Measurements from ENCODE around the gene NBEA. TPM values are rescaled to one million over a fixed set of nuclear protein-coding genes. Genes with fewer than 3 reads are reported as not detected.
"Not testable (repeated sequence)": the region's sequence is repeated elsewhere in the genome, so short reads cannot be mapped to it uniquely, and the experiment has no call there.

Gene NBEA
- polyA plus RNA-seq, 1 donor, result 13.1 TPM

DNA sequence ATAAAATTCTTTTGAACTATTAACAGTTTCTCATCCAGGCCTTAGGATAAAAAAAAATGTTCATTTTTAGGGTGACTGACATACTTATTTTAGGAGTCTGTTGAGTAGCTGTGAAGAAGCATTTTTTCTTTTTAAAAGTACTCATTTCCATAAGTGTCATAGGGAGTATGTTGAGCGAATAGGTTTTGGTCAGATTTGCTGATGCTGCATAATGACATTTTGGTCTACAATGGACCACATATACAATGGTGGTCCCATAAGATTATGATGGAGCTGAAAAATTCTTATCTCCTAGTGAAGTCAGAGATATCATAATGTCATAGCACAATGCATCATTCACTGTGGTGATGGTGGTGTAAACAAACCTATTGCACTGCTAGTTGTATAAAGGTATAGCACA lies 17.4 kb downstream of the NBEA start:
- no peak for DNase-seq (ENCODE audit: low read depth)

DNA sequence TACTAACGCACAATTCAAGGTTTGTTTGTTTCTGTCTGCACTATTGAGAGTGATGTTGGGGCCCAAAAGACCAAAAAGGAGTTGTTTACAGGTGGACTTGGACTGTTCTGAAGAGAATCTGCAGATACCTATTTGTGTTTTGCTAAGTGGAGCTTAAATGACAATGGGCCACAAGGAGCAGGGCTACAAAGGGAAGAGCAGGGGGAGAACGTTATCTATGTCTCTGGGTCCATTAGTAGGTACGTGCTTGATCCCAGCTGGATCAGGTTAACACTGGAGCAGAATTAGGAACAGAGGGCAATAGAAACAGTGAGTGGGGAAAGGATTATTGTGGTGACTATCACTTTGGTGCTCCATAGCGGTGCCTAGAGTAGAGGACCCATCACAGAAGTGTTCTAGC lies 22.5 kb downstream of the NBEA start:
- no peak for DNase-seq (ENCODE audit: low read depth)

DNA sequence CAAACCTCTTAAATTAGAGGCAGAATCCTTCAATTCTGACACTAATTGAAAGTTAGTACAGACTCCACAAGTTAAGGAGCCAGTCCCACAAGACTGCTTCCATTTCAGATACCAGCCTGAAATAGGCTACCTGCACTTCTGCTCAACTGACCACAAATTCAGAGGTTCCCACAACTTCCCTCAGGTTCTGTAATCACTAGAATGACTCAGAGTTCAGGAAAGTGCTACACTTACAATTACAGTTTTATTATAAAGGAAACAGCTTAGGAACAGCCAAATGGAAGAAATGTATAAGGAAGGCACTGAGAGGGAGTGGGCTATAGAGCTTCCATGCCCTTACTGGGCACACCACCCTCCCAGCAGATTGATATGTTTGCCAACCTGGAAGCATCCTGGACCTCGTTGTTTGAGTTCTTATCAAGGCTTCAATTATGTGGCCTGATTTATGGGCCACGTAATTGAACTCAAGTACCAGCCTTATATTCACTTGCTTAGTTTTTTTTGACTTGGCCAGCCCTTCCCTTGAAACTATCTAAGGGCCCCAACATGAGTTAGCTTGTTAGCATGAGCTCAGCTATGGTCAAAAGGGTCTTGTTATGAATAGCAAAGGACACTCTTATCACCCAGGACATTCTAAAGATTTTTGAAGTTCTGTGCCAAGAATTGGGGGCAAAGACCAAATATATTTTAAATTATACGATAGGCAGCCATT lies 25.9 kb downstream of the NBEA start:
- no peak for DNase-seq (ENCODE audit: low read depth)

DNA sequence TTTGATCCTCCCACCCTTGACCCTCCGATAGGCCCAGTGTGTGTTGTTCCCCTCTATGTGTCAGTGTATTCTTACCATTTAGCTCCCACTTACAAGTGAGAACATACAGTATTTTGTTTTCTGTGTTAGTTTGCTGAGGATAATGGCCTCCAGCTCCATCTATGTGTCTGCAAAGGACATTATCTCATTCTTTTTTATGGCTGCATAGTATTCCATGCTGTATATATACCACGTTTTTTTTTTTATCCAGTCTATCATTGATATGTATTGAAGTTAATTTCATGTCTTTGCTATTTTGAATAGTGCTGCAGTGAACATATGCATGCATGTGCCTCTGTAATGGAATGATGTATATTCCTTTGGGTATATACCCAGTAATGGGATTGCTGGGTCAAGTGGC lies 27.5 kb downstream of the NBEA start:
- DNase-seq (ENCODE audit: low read depth), result not testable (repeated sequence)

DNA sequence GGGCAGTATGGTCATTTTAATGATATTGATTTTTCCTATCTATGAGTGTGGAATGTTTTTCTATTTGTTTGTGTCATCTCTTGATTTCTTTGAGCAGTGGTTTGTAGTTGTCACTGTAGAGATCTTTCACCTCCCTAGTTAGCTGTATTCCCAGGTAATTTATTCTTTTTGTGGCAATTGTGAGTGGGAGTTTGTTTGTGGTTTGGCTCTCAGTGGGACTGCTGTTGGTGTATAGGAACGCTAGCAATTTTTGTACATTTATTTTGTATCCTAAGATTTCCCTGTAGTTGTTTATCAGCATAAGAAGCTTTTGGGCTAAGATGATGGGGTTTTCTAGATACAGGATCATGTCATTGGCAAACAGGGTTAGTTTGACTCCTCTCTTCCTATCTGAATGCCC lies 28.9 kb downstream of the NBEA start:
- no peak for DNase-seq (ENCODE audit: low read depth)

DNA sequence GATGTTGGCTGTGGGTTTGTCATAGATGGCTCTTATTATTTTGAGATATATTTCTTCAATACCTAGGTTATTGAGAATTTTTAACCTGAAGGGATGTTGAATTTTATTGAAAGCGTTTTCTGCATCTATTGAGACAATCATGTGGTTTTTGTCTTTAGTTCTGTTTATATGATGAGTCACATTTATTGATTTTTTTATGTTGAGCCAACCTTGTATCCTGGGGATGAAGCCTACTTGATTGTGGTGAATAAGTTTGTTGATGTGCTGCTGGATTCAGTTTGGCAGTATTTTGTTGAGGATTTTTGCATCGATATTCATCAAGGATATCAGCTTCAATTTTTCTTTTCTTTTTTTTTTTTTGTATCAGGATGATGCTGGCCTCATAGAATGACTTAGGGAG lies 29.4 kb downstream of the NBEA start:
- DNase-seq (ENCODE audit: low read depth), result no peak

DNA sequence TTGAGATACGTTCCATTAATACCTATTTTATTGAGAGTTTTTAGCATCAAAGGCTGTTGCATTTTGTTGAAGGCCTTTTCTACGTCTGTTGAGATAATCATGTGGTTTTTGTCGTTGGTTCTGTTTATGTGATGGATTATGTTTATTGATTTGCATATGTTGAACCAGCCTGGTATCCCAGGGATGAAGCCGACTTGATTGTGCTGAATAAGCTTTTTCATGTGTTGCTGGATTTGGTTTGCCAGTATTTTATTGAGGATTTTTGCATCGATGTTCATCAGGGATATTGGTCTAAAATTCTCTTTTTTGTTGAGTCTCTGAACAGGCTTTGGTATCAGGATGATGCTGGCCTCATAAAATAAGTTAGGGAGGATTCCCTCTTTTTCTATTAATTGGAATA lies 43.1 kb downstream of the NBEA start:
- DNase-seq (ENCODE audit: low read depth), result not testable (repeated sequence)

DNA sequence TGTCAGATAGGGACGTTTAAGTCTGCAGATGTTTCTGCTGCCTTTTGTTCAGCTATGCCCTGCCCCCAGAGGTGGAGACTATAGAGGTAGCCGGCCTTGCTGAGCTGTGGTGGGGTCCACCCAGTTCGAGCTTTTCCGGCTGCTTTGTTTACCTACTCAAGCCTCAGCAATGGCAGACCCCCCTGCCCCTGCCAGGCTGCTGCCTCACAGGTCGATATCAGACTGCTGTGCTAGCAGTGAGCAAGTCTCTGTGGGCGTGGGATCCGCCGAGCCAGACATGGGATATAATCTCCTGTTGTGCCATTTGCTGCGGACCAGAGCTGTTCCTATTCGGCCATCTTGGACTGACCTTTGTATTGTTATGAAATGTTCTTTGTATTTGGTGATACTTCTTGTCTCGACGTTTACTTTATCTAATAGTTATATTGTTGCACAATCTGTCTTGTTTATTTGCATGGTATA lies 46.3 kb downstream of the NBEA start:
- DNase-seq (ENCODE audit: low read depth), result no peak

DNA sequence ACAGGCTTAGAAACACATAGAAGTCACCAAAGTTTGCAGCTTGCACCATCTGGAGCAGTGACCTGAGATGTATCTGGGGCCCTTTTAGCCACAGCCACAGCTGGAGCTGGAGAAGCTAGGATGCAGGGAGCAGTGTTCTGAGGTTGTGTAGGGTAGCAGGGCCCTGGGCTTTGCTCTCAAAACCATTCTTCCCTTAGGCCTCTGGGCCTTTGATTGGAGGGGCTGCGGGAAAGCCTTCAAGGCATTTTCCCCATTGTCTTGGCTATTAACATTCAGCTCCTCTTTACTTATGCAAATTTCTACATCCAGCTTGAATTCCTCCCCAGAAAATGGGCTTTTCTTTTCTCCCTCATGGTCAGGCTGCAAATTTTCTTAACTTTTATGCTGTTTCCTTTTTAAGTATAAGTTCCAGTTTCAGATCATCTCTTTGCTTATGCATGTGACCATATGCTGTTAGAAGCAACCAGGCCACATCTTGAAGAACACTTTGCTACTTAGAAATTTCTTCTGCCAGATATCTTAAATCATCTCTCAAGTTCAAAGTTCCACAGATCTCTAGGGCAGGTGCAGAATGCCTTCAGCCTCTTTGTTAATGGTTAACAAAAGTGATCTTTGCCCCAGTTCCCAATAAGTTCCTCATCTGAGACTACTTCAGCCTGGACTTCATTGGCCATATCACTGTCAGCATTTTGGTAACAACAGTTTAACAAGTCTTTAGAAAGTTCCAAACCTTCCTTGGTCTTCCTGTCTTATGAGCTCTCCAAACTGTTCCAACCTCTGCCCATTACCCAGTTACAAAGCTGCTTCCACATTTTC lies 48.5 kb downstream of the NBEA start:
- no peak for DNase-seq (ENCODE audit: low read depth)

DNA sequence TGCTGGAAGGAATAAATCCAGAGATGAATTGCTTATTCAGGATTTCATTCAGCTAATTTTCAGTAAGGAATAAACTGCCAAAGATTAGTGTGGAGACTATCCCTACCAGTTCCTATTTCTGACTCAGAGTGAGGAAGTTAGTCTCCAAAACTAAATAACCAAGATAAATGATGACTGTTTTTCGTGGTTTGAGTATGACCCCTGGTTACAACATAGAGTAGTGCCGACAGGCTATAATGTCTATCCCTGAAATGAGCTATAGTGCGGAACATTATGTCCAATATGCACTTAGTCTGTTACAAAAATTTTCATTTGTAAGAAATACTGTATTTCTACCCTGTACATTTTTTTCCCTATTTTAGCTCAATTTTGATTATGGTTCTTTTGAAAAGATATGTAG lies 51.4 kb downstream of the NBEA start:
- DNase-seq (ENCODE audit: low read depth), result no peak

DNA sequence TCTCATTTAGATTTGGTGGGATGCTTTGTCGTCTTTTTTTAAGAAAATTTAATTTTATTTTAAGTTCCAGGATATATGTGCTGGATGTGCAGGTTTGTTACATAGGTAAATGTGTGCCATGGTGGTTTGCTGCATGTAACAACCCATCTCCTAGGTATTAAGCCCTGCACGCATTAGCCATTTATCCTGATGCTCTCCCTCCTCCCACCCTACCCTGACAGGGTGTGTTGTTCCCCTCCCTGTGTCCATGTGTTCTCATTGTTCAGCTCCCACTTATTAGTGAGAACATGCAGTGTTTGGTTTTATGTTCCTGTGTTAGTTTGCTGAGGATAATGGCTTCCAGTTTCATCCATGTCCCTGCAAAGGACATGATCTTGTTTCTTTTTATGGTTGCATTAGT lies 61.7 kb downstream of the NBEA start:
- DNase-seq (ENCODE audit: low read depth), result not testable (repeated sequence)

DNA sequence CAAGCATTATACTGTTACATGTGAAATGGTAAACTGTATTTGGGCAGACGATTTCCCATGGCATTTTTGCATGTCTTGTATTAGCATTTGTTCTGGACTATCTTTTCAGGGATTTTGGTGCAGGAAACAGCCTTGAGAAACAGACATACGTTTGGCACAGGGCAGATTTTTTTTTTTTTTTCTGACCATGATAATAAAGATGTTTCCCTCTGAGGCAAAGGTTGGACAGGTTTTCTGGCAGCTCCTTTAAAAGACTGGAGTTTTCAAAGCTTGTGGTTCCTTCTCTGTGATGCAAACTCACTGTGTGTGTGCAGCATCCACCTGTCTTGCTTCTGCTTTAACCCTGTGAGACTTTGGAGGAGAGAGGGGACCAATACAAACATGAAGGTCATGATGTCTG lies 63.0 kb downstream of the NBEA start:
- DNase-seq (ENCODE audit: low read depth), result no peak

DNA sequence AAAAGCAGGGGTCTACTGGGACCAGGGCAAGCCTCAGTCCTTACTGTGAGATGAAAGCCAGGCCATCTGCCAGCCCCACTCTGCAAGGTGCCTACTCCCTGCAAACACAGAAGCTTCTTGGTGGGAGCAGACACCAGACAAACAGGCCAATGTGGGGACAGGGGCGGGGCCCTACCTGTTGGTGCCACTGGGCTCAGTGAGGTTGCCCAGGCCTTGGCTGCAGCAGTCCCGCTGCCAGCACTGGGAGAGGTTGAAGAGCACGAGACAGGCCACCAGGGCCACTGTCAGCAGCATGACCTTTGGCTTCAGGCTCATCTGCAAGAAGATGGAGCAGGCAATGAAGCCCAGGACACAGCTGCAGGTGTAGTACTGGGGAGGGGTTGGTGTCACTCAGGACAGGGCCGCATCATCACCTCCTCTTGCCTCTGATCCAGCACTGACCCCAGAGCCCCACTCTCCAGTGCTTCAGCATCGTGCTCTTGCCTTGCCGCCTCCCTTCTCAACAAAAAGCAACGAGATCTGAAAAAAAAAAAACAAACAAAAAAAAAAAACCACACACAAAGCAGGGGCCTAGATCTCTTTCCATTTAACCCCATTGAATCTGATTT lies 72.6 kb downstream of the NBEA start:
- no peak for DNase-seq (ENCODE audit: low read depth)

DNA sequence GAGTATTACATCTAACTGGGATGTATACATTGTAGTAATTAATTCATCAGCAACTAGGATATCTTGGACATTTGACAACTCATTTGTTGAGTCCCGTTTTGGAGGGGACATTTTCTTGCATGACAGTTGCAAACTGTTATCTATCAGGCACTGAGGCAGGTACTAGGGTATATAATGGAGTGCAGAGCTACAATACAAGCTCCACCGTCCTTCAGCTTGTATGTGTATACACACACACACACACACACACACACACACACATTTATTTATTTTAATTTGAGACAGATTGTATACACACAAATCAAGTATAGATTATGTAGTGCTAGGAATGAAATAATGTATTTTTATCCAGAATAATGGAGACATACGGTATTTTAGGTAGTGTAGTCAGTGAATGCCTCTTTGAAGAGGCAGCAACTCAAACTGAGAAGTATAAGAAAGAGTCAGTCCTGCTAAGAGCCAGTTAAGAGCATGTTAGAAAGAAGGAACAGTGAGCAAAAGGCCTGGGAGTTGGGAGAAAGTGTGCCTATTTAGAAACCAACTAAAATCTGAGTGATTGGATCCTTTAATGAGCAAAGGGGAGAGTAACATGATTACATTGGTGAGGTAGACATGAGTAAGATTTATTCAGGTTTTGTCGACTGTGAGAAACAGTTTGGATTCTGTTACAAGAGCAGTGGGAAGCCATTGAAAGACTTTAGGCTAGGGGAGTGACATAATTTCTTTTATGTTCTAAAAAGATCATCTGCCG lies 74.5 kb downstream of the NBEA start:
- no peak for DNase-seq (ENCODE audit: low read depth)

DNA sequence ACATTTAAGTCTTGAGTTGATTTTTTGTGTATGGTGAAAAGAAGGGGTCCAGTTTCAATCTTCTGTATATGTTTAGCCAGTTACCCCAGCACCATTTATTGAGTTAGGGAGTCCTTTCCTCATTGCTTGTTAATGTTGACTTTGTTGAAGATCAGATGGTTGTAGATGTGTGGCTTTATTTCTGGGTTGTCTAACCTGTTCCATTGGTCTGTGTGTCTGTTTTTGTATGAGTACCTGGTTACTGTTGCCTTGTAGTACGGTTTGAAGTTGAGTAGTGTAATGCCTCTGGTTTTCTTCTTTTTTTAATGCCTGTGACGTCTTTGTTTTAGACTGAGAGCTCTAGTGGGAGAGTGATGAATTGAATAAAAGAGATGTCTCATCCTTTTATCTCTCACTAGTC lies 83.2 kb downstream of the NBEA start:
- DNase-seq (ENCODE audit: low read depth), result no peak

DNA sequence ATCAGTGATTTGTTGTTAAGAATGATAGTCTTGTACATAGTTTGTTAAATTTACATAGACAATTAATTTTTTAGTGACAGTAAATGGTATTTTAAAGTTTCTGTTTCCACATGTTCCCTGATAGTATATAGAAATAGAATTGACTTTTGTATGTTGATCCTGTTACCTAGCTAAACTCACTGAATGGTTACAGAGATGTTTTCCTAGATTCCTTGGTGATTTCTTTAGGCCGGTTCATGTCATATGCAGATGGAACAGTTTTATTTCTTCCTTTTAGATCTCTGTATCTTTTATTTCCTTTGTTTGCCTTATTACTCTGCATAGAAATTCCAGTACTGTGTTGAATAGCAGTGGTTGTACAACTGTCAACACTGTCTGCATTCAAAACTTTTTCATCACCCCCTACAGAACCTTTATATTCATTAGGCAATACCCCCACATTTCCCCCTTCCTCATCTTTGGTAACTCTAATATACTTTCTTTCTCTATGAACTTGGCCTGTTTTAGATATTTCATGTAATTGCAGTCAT lies 86.3 kb downstream of the NBEA start:
- DNase-seq (ENCODE audit: low read depth), result no peak

DNA sequence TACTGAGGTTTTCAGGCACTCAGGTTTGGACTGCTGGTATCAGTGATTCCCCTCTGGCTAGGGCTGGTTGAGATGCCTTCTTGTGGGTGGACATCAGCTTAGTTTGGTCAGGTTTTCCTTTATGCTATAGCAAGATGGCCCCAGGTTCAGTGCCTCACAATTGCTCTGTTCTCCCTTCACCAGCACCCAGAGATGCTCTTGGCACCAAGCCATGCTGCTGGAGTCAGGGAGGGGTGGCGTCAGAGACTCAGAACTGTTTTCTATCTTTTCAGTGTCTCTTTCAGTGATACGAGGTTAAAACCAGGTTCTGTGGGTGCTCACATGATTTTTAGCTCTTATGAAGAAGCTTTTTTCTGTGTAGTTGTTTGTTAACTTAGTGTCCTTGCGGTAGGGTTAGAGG lies 96.9 kb downstream of the NBEA start:
- no peak for DNase-seq (ENCODE audit: low read depth)

DNA sequence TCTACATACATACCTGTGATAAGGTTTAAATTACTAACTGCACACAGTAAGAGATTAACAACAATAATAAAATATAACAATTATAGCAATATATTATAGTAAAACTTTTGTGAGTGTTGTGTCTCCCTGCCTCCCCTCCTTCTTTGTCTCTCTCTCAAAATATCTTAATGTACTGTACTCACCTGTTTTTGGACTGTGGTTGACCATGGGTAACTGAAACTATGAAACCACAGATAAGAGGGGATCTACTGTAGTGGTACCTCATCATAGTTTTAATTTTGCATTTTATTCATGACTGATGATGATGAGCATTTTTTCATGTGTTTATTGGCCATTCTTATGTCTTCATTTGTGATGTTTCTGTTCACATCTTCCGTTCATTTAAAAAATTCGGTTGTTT lies 104.5 kb downstream of the NBEA start:
- no peak for DNase-seq (ENCODE audit: low read depth)

DNA sequence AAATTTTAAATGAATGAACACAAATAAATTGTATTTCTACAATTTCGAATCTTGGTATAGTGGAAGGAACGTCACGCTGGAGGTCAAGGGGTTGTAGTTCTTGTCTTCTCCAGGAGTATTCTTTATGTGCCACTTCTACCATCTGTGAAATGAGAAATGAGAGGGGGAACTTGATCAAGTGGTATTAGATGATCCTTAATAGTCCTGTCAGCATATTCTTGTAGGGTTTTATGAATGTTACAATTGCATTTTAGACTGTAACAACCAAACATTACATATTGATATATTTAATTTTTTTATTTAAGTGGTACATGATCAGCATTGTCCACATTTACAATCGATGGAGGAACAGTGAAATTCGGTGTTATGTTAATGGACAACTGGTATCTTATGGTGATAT lies 113.6 kb downstream of the NBEA start:
- no peak for DNase-seq (ENCODE audit: low read depth)

DNA sequence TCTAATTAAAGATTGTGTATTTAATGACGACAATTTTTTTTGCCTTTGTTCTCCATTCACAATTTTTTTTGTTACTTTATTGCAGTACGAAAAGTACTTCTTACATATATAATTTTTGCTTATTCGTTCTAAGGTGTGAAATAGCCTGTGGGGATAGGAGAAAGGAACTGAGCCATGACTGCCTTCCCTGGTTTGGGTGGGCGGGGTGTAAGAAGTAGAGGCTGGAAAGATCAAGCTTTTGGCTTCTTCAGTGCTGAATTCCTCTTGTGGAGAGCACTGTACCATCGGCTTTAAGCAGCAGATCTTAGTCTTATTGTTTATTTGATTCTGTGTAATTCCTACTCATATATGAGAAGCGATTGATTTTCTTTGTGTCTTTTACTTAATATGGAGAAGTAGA lies 115.8 kb downstream of the NBEA start:
- no peak for DNase-seq (ENCODE audit: low read depth)

DNA sequence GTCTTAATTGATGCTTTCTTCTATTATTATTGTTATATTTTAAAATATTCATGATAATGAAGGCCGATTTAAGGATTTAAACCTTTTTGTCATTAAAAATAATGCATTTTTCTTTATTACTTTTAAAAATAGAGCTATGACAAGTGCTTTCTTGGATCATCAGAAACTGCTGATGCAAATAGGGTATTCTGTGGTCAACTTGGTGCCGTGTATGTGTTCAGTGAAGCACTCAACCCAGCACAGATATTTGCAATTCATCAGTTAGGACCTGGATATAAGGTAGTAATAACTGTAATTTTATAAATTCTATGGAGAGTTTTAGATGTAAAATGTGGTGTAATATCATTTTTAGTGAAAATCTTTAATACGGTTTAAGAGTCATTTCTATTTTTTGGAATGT lies 116.5 kb downstream of the NBEA start:
- not testable (repeated sequence) for DNase-seq (ENCODE audit: low read depth)

DNA sequence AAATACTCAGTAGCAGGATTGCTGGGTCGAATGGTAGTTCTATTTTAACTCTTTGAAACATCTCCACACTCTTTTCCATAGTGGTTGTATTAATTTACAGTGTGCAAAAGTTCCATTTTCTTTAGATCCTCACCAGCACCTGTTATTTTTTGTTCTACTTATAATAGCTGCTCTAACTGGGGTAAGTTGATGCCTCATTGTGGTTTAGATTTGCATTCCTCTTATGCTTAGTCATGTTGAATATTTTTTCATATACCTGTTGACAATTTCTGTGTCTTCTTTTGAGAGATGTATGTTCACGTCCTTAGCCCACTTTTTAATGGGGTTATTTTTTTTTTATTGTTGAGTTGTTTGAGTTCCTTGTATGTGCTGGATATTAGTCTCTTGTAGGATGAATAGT lies 144.6 kb downstream of the NBEA start:
- DNase-seq (ENCODE audit: low read depth), result no peak

All from forelimb muscle (tissue), 1 donor.